ENCODE measurements around the gene MYL4. TPM values are rescaled to one million over a fixed set of nuclear protein-coding genes. Genes with fewer than 3 reads are reported as not detected.
A peak's percentile ranks its signal among the peaks of the same experiment; 100 is the strongest.
"Not testable (repeated sequence)": the region's sequence is repeated elsewhere in the genome, so short reads cannot be mapped to it uniquely, and the experiment has no call there.

MYL4 gene
- not detected for total RNA-seq

- no peak for ATAC-seq
- no peak for DNase-seq (ENCODE audit: low spot score)
Observed at GRCh38 chr17:47208744-47209488, at the start of gene MYL4. Gene MYL4 (plus strand): TSS chr17:47209348. CDS start chr17:47209423, 75 bp downstream.

GRCh38 chr17:47162013-47162622 is 47.0 kb upstream of the MYL4 start:
- ATAC-seq = no peak

GRCh38 chr17:47164263-47164662 is 44.9 kb upstream of the MYL4 start:
- no peak for ATAC-seq
- no peak for DNase-seq (ENCODE audit: low spot score)

More at GRCh38 chr17:47162013-47162622, 47.0 kb upstream of the MYL4 start:
- DNase-seq (ENCODE audit: low spot score) = no peak

- no peak for DNase-seq (ENCODE audit: low spot score)
- ATAC-seq = no peak
Observed at GRCh38 chr17:47165137-47165536, 44.0 kb upstream of the MYL4 start.

- DNase-seq (ENCODE audit: low spot score); ATAC-seq: not testable (repeated sequence)
Observed at GRCh38 chr17:47166854-47167253, 42.3 kb upstream of the MYL4 start.

- DNase-seq (ENCODE audit: low spot score); ATAC-seq: not testable (repeated sequence)
Observed at GRCh38 chr17:47168896-47169295, 40.3 kb upstream of the MYL4 start.

- no peak for ATAC-seq
- DNase-seq (ENCODE audit: low spot score) = no peak
Observed at GRCh38 chr17:47170710-47171109, 38.4 kb upstream of the MYL4 start.

- DNase-seq (ENCODE audit: low spot score) = no peak
- no peak for ATAC-seq
Observed at GRCh38 chr17:47172696-47173565, 36.2 kb upstream of the MYL4 start.

GRCh38 chr17:47174823-47175222 is 34.3 kb upstream of the MYL4 start:
- DNase-seq (ENCODE audit: low spot score); ATAC-seq: not testable (repeated sequence)

- DNase-seq (ENCODE audit: low spot score) (no peak), ATAC-seq (no peak)
Observed at GRCh38 chr17:47176389-47176826, 32.7 kb upstream of the MYL4 start.

- no peak for ATAC-seq
Observed at GRCh38 chr17:47177261-47177660, 31.9 kb upstream of the MYL4 start.

GRCh38 chr17:47179141-47179540 is 30.0 kb upstream of the MYL4 start:
- DNase-seq (ENCODE audit: low spot score) (no peak), ATAC-seq (no peak)

More at GRCh38 chr17:47177261-47177660, 31.9 kb upstream of the MYL4 start:
- no peak for DNase-seq (ENCODE audit: low spot score)

GRCh38 chr17:47180337-47180736 is 28.8 kb upstream of the MYL4 start:
- ATAC-seq (no peak), DNase-seq (ENCODE audit: low spot score) (no peak)

GRCh38 chr17:47180988-47181387 is 28.2 kb upstream of the MYL4 start:
- not testable (repeated sequence) for DNase-seq (ENCODE audit: low spot score); ATAC-seq

- DNase-seq (ENCODE audit: low spot score) (no peak), ATAC-seq (no peak)
Observed at GRCh38 chr17:47184681-47185080, 24.5 kb upstream of the MYL4 start.

- ATAC-seq (peak; percentile 11), DNase-seq (ENCODE audit: low spot score) (no peak)
Observed at GRCh38 chr17:47188271-47188875, 20.8 kb upstream of the MYL4 start.

GRCh38 chr17:47188876-47189731 is 20.0 kb upstream of the MYL4 start, which contains the start of gene CDC27:
Gene CDC27 (minus strand): TSS chr17:47189295. CDS start chr17:47189172, 123 bp downstream.
- peak; percentile 94 for ATAC-seq
- peak; percentile 99 for DNase-seq (ENCODE audit: low spot score)

GRCh38 chr17:47189732-47190237 is 19.4 kb upstream of the MYL4 start:
- DNase-seq (ENCODE audit: low spot score) = no peak

GRCh38 chr17:47190243-47190642 is 18.9 kb upstream of the MYL4 start:
- DNase-seq (ENCODE audit: low spot score) (no peak), ATAC-seq (no peak)

More at GRCh38 chr17:47189732-47190237, 19.4 kb upstream of the MYL4 start:
- no peak for ATAC-seq
